GM21381 (cell line): ENCODE data around the gene RAP1GAP2.
"Not testable (repeated sequence)": the region's sequence is repeated elsewhere in the genome, so short reads cannot be mapped to it uniquely, and the experiment has no call there.

Experiments used
- ATAC-seq: cut with Tn5 transposase; IDR thresholded peaks from one replicate; pipeline ENCODE4 v1.9.1; 2021; ENCODE audit warnings: mild to moderate bottlenecking, moderate library complexity; ENCODE audit not compliant: unreplicated experiment

Gene RAP1GAP2

GRCh38 chr17:2991396-2992180, 195.3 kb downstream of the RAP1GAP2 start:
- ATAC-seq, result not testable (repeated sequence)

GRCh38 chr17:2994441-2994840, 198.2 kb downstream of the RAP1GAP2 start:
- no peak for ATAC-seq

DNA sequence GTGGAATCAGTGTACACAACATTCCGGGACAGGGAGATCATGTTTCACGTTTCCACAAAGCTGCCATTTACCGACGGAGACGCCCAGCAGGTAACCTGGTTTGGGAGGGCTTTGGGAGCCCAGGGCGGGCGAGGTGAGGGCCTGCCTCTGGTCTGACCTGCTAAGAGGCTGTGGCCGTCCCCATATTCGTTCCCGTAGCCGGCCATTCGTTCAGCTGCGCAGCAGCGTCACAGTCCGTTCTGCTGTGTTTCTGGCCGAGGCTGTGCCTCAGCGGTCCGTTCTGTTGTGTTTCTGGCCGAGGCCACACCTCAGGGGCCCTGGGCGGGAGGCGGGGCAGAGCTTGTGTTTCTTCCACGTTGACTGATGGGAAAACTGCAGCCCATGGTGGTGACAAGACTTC, 199.1 kb downstream of the RAP1GAP2 start:
- no peak for ATAC-seq

DNA sequence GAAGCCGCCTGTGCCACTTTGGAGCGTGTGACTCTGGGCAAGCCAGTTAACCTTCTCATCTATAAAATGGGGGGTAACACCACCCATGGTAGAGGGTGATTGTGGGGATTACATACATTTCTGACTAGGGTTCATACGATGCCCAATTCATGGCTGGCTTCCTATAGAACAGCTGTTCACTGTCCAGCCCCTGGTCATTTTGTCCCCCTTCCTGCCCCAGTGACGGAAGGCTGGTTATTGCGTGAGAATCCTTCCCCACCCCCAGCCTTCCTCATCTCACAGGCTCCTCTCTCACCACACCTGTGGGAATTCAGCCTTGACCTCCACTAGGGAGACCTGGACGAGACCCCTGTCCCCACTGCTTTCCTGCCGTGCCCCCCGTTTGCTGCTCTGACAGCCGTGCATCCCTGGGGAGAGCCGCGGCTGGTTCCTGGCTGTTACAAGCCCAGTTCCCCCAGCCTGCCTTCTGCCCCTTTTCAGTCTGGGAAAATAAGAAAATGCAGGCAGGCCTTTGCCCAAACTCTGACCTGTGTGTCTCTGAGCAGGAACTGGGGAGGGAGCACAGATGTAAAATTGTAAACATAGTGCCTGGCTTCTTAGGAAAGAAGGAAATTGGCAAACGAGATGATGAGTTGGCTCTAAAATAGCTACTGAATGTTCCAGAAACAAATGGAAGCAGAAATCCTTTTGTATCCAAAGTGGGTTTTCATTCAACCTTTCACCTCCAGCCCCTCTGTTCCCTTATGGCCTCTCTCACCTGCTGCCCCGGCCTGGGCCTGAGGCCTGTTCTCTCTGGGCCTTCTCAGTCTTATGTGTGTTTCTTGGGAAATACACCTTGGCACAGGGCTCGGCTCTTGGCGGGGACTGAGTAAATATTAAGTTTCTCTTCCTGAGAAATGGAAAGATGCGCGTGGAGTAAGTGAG, 199.9 kb downstream of the RAP1GAP2 start:
- ATAC-seq, result no peak

- ATAC-seq, result no peak
These were observed 200.8 kb downstream of the RAP1GAP2 start for GRCh38 chr17:2996810-2997670.

- not testable (repeated sequence) for ATAC-seq
These were observed 202.2 kb downstream of the RAP1GAP2 start for GRCh38 chr17:2998469-2998901.

DNA sequence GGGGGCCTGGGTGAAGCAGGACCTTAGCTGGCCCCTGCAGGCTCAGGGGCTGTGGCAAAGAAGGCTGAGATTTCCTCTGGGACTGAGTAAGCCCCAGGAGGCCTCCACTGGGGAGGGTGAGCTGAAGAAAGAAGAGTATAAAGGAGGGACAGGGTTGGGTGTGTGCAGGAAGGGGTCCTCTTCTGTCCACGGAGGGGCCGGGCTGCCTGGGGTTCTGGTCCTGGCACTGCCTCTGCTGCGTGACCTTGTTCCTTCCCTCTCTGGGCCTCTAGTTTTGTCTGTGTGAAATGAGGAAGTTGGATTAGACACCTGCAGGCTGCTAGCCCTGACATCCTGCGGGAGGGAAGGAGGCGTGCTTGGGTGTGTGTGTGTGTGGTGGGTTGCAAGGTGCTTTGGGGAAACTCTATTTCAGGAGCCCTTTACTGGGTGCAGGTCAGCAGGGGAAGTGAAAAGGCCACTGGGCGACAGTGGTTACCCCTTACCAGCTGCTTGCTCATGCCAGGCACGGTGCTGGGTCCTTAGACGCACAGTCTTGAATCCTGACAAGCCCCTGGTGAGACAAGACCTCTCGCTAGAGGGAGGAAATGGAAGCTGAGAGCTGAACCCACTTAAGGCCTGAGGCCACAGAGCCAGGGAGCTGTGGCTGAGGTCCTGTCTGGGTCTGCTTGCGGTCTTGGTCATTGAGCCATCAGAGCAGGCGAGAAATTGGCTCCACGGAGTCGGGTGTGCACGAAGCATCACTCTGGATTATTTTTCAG, 206.5 kb downstream of the RAP1GAP2 start:
- ATAC-seq, result peak; percentile 68

DNA sequence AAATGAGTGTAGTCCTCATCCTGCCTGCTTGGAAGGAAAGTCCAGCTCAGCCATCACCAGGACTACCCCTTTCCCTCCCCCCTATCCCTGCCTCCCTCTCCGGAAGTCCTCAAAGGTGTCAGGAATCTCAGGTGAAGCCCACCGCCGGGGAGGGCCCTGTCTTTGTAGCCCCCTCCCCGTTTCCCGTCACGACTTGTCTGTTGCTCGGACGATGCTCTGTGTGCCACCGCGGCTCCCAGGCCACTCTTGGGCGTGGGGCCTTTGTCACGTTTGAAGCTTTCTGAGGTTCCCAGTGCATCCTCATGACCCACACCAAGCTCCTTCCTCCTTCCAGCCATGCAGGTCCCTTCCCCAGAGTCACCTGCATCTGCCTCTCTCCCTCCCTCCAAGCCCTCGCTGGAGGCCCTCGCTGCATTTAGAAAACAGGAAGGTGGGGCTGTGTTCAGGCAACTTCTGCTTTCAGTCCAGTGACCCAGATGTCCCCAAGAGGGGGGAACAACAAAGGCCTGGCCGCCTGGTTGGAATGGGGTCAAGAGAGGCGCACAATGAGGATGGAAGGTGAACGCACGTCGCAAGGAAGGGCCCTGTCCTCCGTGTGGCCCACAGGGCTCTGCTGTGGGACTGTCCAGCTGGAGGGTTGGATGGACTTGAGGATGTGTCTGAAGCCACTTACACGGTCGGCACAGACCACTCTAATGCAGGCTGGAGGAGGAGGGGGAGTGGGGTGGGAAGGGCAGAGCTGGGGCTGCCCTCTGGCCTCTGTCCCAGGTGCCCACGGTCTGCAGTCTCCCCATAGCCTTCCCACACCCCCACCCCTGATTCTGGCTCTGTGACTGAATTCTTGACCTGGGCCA, 207.3 kb downstream of the RAP1GAP2 start:
- ATAC-seq, result no peak

DNA sequence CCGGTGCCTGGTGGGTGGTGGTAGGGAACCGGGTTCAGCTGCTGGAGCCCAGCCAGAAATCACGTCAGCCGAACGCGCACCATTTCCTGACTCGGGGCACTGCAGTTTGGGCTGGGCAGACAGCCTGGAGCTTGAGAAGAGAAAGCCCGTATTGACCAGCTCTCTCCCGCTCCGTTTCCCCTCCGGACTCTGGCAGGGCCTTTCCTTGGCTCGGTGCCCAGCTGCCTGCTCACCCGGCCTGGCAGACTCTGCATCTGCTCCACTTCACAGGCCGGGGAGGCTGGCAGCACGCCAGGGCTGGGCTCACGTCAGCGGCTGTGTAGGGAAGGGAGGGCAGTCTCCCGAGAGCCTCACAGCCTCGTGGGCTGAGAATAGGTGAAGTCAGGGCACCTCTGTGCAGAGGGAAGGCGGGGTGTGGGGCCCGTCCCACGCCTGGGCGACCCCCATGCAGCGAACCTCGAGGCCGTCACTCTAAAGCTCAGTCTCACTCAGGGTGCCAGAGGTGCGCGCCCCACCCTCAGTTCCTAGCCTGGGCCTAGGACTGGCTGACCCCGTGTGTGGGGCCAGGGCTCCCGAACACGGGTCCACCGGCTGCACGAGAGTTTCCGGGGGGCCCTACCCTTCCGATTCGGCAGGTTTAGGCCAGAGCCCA, 208.0 kb downstream of the RAP1GAP2 start:
- no peak for ATAC-seq

DNA sequence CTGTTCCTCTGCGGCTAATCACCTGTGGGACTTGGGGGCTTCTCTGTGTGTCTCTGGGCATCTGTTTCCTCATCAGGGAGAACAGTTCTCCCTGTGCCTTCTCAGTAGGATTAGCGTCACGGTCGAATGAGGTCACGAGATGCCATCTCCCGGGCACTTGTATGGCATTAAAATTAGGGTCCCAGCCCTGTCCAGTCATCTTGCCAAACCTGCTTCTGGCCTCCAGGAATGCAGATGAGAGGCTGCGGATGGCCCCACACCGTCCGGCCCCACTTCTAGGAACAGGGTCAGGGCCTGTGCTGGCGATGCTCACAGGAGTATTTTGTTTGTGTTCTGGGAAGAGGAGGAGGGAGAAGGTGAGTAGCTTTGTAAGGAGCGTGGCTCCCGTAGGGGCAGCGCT, 208.7 kb downstream of the RAP1GAP2 start:
- ATAC-seq, result no peak

DNA sequence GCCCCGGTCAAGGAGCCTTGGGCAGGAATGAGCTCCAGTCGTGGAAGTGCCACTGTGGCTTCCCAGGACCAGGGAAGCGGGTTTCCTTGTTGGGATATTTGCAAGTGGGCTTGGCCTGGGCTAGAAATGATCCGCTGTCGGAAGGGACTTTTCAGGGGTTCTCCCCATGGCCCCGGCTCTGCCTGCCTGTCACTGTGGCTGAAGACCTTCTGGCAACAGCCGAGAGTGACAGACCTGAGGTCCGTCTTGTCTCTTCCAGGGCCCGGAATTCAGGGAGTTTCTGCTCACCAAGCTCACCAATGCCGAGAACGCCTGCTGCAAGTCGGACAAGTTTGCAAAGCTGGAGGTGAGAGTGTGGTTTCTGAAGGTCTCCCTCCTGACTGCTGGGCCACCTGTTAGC, 209.5 kb downstream of the RAP1GAP2 start:
- ATAC-seq, result no peak

- ATAC-seq, result no peak
These were observed 210.6 kb downstream of the RAP1GAP2 start for GRCh38 chr17:3006801-3007200.

DNA sequence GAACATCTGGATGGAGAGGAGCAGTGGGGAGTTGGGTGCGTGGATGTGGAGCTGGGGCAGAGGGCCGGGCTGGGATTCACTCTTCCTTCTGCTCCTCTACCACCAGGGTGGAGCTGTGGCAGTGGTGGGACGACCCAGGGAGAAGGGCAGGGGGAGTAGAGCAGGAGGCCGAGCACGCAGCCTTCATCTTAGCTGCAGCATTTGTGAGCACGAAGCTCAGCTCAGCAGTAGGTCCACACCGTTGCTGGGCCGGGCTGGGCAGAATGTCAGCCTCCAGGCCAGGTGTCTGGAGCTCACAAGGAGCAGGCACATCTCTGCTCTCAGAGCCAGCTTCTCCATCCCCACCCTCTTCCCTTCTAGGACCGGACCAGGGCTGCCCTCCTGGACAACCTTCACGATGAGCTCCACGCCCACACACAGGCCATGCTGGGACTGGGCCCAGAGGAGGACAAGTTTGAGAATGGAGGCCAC, 211.4 kb downstream of the RAP1GAP2 start:
- no peak for ATAC-seq

GRCh38 chr17:3008336-3009288, 212.4 kb downstream of the RAP1GAP2 start:
- ATAC-seq, result no peak

DNA sequence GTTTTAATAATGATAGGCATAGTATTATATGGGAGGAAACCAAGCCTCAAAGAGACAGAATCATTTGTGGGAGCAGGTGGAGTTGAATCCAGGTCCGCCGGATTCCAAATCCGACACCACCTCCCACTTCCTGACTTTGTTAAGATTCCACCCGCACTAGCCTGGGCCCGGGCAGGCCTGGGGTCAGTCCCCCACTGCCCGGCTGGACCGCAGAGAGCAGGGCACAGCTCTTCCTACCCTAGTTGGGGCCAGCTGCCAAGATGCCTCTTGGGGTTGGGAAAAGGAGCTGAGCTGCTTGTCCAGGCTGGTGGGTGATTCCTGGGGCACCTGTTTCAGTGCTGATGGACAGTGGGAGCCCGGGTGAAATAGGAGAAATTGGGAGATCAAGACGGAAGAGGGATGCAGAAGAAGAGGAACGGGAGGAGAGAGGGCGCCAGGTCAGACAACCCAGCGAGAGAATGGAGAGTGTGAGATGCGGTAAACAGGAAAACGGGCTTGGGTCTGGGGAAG, 213.2 kb downstream of the RAP1GAP2 start:
- no peak for ATAC-seq

- ATAC-seq, result no peak
These were observed 215.7 kb downstream of the RAP1GAP2 start for GRCh38 chr17:3011891-3012290.

- ATAC-seq, result no peak
These were observed 216.8 kb downstream of the RAP1GAP2 start for GRCh38 chr17:3012926-3013581.
